ENCODE measurements around the gene SLC15A5. TPM values are rescaled to one million over a fixed set of nuclear protein-coding genes. Genes with fewer than 3 reads are reported as not detected.

SLC15A5 gene
- polyA plus RNA-seq, 3 donors, result not detected

GRCh38 chr12:16211731-16212130 is 65.8 kb downstream of the SLC15A5 start:
- WGBS, 3 donors, result 89 to 94% (median 91%) methylated on average over 2 of the region's 2 CpGs
- H3K27ac ChIP-seq (ENCODE audit: low read depth, low read length), result no peak overlapping the region

- H3K27ac ChIP-seq (ENCODE audit: low read depth, low read length), result no peak overlapping the region
- 33 to 50% (median 46%) methylated on average over 3 of the region's 3 CpGs for WGBS, 3 donors
These were observed 78.6 kb downstream of the SLC15A5 start for GRCh38 chr12:16198884-16199283.

- WGBS, 3 donors, result 46 to 92% (median 61%) methylated on average over 4 of the region's 4 CpGs
- H3K27ac ChIP-seq (ENCODE audit: low read depth, low read length), result no peak overlapping the region
These were observed 79.9 kb downstream of the SLC15A5 start for GRCh38 chr12:16197600-16197999.

GRCh38 chr12:16189849-16190248 is 87.6 kb downstream of the SLC15A5 start:
- no peak overlapping the region for H3K27ac ChIP-seq (ENCODE audit: low read depth, low read length)
- 39 to 49% (median 42%) methylated on average over 5 of the region's 5 CpGs for WGBS, 3 donors

- H3K27ac ChIP-seq (ENCODE audit: low read depth, low read length), result no peak overlapping the region
- WGBS, 3 donors, result 71 to 81% (median 78%) methylated on average over 8 of the region's 8 CpGs
These were observed 89.8 kb downstream of the SLC15A5 start for GRCh38 chr12:16187660-16188059.

- no peak overlapping the region for H3K27ac ChIP-seq (ENCODE audit: low read depth, low read length)
- WGBS, 3 donors, result 68 to 82% (median 72%) methylated on average over 2 of the region's 2 CpGs
These were observed 92.8 kb downstream of the SLC15A5 start for GRCh38 chr12:16184681-16185080.

GRCh38 chr12:16183541-16183940 is 93.9 kb downstream of the SLC15A5 start:
- 82 to 87% (median 83%) methylated on average over 7 of the region's 7 CpGs for WGBS, 3 donors
- H3K27ac ChIP-seq (ENCODE audit: low read depth, low read length), result no peak overlapping the region

GRCh38 chr12:16175840-16176239 is 101.6 kb downstream of the SLC15A5 start:
- whole genome bisulfite sequencing, 3 donors, result 56 to 80% (median 65%) methylated on average over 3 of the region's 3 CpGs
- no peak overlapping the region for H3K27ac ChIP-seq (ENCODE audit: low read depth, low read length)

- WGBS, 3 donors, result 86 to 94% (median 93%) methylated on average over 4 of the region's 4 CpGs
- H3K27ac ChIP-seq (ENCODE audit: low read depth, low read length), result no peak overlapping the region
These were observed 103.2 kb downstream of the SLC15A5 start for GRCh38 chr12:16174282-16174681.

- no peak overlapping the region for H3K27ac ChIP-seq (ENCODE audit: low read depth, low read length)
- WGBS, 3 donors, result 84 to 86% (median 84%) methylated on average over 2 of the region's 2 CpGs
These were observed 106.1 kb downstream of the SLC15A5 start for GRCh38 chr12:16171348-16171747.

- 85 to 93% (median 90%) methylated on average over 3 of the region's 3 CpGs for WGBS, 3 donors
- no peak overlapping the region for H3K27ac ChIP-seq (ENCODE audit: low read depth, low read length)
These were observed 109.4 kb downstream of the SLC15A5 start for GRCh38 chr12:16168078-16168477.

- H3K27ac ChIP-seq (ENCODE audit: low read depth, low read length), result no peak overlapping the region
- WGBS, 3 donors, result 59 to 71% (median 60%) methylated on average over 5 of the region's 5 CpGs
These were observed 110.7 kb downstream of the SLC15A5 start for GRCh38 chr12:16166563-16167470.

GRCh38 chr12:16165506-16165905 is 112.0 kb downstream of the SLC15A5 start:
- no peak overlapping the region for H3K27ac ChIP-seq (ENCODE audit: low read depth, low read length)
- WGBS, 3 donors, result 1 to 6% (median 5%) methylated on average over 2 of the region's 2 CpGs

- no peak overlapping the region for H3K27ac ChIP-seq (ENCODE audit: low read depth, low read length)
These were observed 113.6 kb downstream of the SLC15A5 start for GRCh38 chr12:16163901-16164300.

- H3K27ac ChIP-seq (ENCODE audit: low read depth, low read length), result no peak overlapping the region
- 54 to 78% (median 71%) methylated on average over 4 of the region's 4 CpGs for WGBS, 3 donors
These were observed 114.3 kb downstream of the SLC15A5 start for GRCh38 chr12:16163146-16163545.

- no peak overlapping the region for H3K27ac ChIP-seq (ENCODE audit: low read depth, low read length)
- WGBS, 3 donors, result 77 to 90% (median 81%) methylated on average over 1 of the region's 1 CpG
These were observed 117.9 kb downstream of the SLC15A5 start for GRCh38 chr12:16159571-16159970.

GRCh38 chr12:16158050-16158449 is 119.4 kb downstream of the SLC15A5 start:
- no peak overlapping the region for H3K27ac ChIP-seq (ENCODE audit: low read depth, low read length)

GRCh38 chr12:16155938-16156337 is 121.5 kb downstream of the SLC15A5 start:
- 95 to 97% (median 96%) methylated on average over 1 of the region's 1 CpG for WGBS, 3 donors
- no peak overlapping the region for H3K27ac ChIP-seq (ENCODE audit: low read depth, low read length)

More at GRCh38 chr12:16158050-16158449, 119.4 kb downstream of the SLC15A5 start:
- WGBS, 3 donors, result 81 to 90% (median 84%) methylated on average over 1 of the region's 1 CpG

GRCh38 chr12:16154990-16155389 is 122.5 kb downstream of the SLC15A5 start:
- H3K27ac ChIP-seq (ENCODE audit: low read depth, low read length), result no peak overlapping the region

Measured in adipose tissue (tissue), 3 donors.